Measurements from ENCODE around the gene ZNF865.

DNA sequence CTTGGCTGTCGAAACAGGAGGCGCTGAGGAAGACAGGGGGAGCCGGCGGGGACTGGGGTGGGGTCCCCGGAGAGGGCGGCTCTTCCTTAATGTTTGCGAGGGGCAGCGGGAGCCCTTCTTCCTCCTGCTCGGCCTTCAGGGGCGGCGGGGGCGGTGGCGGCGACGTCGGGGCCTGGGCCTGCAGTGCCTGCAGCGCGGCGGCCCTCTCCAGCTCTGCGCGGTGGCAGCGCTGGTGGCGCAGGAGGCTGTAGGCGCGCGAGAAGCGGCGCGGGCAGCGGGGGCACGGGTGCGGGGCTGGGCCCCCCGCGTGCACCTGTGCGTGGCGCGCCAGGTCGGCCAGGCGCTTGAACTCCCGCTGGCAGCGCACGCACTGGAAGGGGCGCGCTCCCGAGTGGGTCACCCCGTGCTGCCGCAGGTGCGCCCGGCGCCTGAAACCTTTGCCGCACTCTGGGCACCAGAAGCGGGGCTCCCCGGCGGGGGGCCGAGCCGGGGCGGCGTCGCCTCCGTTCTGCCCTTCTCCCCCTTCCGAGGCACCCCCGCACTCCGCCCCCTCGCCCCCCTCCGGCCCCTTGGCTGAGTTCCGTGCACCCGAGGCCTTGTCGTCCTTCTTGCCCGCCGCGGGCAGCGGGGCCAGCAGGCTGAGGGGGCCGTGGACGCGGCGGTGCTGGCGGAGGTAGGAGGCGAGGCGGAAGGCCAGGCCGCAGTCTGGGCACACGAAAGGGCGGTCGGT, 27.3 kb upstream of the ZNF865 start:
- TF ChIP-seq, protein P1, sequence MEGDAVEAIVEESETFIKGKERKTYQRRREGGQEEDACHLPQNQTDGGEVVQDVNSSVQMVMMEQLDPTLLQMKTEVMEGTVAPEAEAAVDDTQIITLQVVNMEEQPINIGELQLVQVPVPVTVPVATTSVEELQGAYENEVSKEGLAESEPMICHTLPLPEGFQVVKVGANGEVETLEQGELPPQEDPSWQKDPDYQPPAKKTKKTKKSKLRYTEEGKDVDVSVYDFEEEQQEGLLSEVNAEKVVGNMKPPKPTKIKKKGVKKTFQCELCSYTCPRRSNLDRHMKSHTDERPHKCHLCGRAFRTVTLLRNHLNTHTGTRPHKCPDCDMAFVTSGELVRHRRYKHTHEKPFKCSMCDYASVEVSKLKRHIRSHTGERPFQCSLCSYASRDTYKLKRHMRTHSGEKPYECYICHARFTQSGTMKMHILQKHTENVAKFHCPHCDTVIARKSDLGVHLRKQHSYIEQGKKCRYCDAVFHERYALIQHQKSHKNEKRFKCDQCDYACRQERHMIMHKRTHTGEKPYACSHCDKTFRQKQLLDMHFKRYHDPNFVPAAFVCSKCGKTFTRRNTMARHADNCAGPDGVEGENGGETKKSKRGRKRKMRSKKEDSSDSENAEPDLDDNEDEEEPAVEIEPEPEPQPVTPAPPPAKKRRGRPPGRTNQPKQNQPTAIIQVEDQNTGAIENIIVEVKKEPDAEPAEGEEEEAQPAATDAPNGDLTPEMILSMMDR (IDR thresholded peaks at IDR 0.05; ENCODE audit: insufficient read depth, low read depth, low read length): no peak
- no peak for TF ChIP-seq EZH2 (IDR thresholded peaks at IDR 0.05; ENCODE audit: insufficient read depth, low read length)
